H1 (cell line): ENCODE data around the gene CROCC2. TPM values are rescaled to one million over a fixed set of nuclear protein-coding genes. Genes with fewer than 3 reads are reported as not detected.

Source experiments
- CTCF ChIA-PET: fragments of 300-600 bp; sonication (Branson Sonifier 250); formaldehyde crosslinking; loops from one replicate; lab custom pipeline; 2021; ENCODE audit not compliant: partially characterized antibody; lab: Charles Lee
- POLR2A ChIA-PET: fragments of 300-600 bp; sonication (Branson Sonifier 250); formaldehyde crosslinking; loops from one replicate; lab custom pipeline; 2021; ENCODE audit warnings: inconsistent platforms; ENCODE audit not compliant: partially characterized antibody; lab: Charles Lee
- DNase-seq, 2 experiments: peaks; one replicate each; pipeline versions ENCODE4 v3.0.0 to v3.0.0-alpha.2; 2010 to 2022; ENCODE audit warnings: low spot score in 2 of 2, low read depth in 1 of 2, mixed read lengths in 1 of 2
- FAIRE-seq: peaks from 2 replicates; lab custom pipeline; 2011; peaks lifted over from hg19 to GRCh38; lab: Jason Lieb, UNC
- H2AFZ ChIP-seq: 2 replicates; pipeline ENCODE4 v1.8.1; 2012; ENCODE audit warnings: low read length, inconsistent platforms
- H2AK5ac ChIP-seq: 2 replicates; pipeline ENCODE4 v1.6.1; 2013; ENCODE audit warnings: low read depth, low read length
- H2BK120ac ChIP-seq: replicated peaks from 2 replicates; pipeline ENCODE3; 2013; ENCODE audit warnings: low read depth, low read length, inconsistent platforms
- H2BK12ac ChIP-seq: 2 replicates; pipeline ENCODE4 v1.6.1; 2013; ENCODE audit warnings: low read depth, low read length
- H2BK15ac ChIP-seq: 2 replicates; pipeline ENCODE4 v1.6.1; 2013; ENCODE audit warnings: low read length
- H2BK20ac ChIP-seq: 2 replicates; pipeline ENCODE4 v1.6.1; 2013; ENCODE audit warnings: low read length
- H2BK5ac ChIP-seq: 2 replicates; pipeline ENCODE4 v1.6.1; 2013; ENCODE audit warnings: low read depth, low read length
- H3K14ac ChIP-seq: 2 replicates; pipeline ENCODE4 v1.6.1; 2013; ENCODE audit warnings: inconsistent platforms; ENCODE audit not compliant: insufficient read length
- H3K18ac ChIP-seq: 2 replicates; pipeline ENCODE4 v1.6.1; 2013; ENCODE audit warnings: low read length; ENCODE audit errors: extremely low read depth
- H3K23ac ChIP-seq: 2 replicates; pipeline ENCODE4 v1.6.1; 2013; ENCODE audit warnings: inconsistent platforms; ENCODE audit not compliant: insufficient read length
- H3K23me2 ChIP-seq: 2 replicates; pipeline ENCODE4 v1.6.1; 2013; ENCODE audit warnings: low read depth, low read length
- H3K27ac ChIP-seq: 2 replicates; pipeline ENCODE4 v1.6.1; 2011; ENCODE audit warnings: low read depth, low read length, inconsistent platforms
- H3K27me3 ChIP-seq, 4 experiments: replicated peaks in 1 of 4; 1 replicate in 1 of 4; 2 replicates in 3 of 4; pipeline versions ENCODE4 v1.6.1 to v1.8.1; 2011 to 2013; ENCODE audit warnings: low read length in 3 of 4, mild to moderate bottlenecking in 3 of 4, inconsistent platforms in 2 of 4, mixed read lengths in 2 of 4, moderate library complexity in 1 of 4; ENCODE audit not compliant: control insufficient read depth in 3 of 4, insufficient read depth in 3 of 4; ENCODE audit errors: extremely low read depth in 1 of 4
- H3K36me3 ChIP-seq, 4 experiments: 2 replicates each; pipeline versions ENCODE4 v1.6.1 to v1.8.1; 2011 to 2013; ENCODE audit warnings: mild to moderate bottlenecking in 4 of 4, low read length in 3 of 4, moderate library complexity in 2 of 4, control low read depth in 1 of 4, inconsistent platforms in 1 of 4; ENCODE audit not compliant: insufficient read depth in 4 of 4, control insufficient read depth in 2 of 4
- H3K4ac ChIP-seq: replicated peaks from 2 replicates; pipeline ENCODE3; 2013; ENCODE audit warnings: low read length, low read depth, mixed read lengths, inconsistent platforms; ENCODE audit not compliant: insufficient read length
- H3K4me1 ChIP-seq, 4 experiments: replicated peaks in 1 of 4; 1 replicate in 1 of 4; 2 replicates in 3 of 4; pipeline versions ENCODE4 v1.6.1 to v1.8.1; 2011 to 2013; ENCODE audit warnings: low read length in 3 of 4, inconsistent platforms in 2 of 4, mixed read lengths in 1 of 4; ENCODE audit not compliant: insufficient read depth in 4 of 4, control insufficient read depth in 3 of 4
- H3K4me2 ChIP-seq, 2 experiments: 2 replicates each; pipeline versions ENCODE4 v1.6.1 to v1.8.1; 2011 to 2013; ENCODE audit warnings: low read depth in 2 of 2, low read length in 2 of 2, control low read depth in 1 of 2, inconsistent platforms in 1 of 2, mild to moderate bottlenecking in 1 of 2; ENCODE audit not compliant: insufficient read depth in 1 of 2
- H3K4me3 ChIP-seq, 4 experiments: fragments of 200-600, 300-600 bp in 1 of 4; sonication (generic), shearing (Covaris generic), sonication (Bioruptor Twin) in 1 of 4; 2 replicates each; pipeline versions ENCODE4 v1.5.1 to v1.8.1; 2011 to 2016; ENCODE audit warnings: low read length in 4 of 4, low read depth in 3 of 4, control low read depth in 2 of 4, inconsistent platforms in 2 of 4, mild to moderate bottlenecking in 2 of 4, mixed read lengths in 1 of 4, moderate library complexity in 1 of 4; ENCODE audit not compliant: insufficient read depth in 2 of 4; ENCODE audit errors: extremely low read depth in 1 of 4
- H3K56ac ChIP-seq: replicated peaks from 2 replicates; pipeline ENCODE3; 2013; ENCODE audit warnings: low read depth, mild to moderate bottlenecking, mixed read lengths, low read length, inconsistent platforms; ENCODE audit not compliant: insufficient read length
- H3K79me1 ChIP-seq: 2 replicates; pipeline ENCODE4 v1.6.1; 2013; ENCODE audit warnings: low read depth, low read length, control low read depth
- H3K79me2 ChIP-seq, 2 experiments: 2 replicates each; pipeline versions ENCODE4 v1.6.1 to v1.8.1; 2012 to 2013; ENCODE audit warnings: low read length in 2 of 2, mild to moderate bottlenecking in 2 of 2, inconsistent platforms in 1 of 2; ENCODE audit not compliant: insufficient read depth in 2 of 2, control insufficient read depth in 1 of 2
- H3K9ac ChIP-seq, 4 experiments: replicated peaks in 1 of 4; 1 replicate in 1 of 4; 2 replicates in 3 of 4; pipeline versions ENCODE4 v1.6.1 to v1.8.1; 2011 to 2013; ENCODE audit warnings: low read depth in 3 of 4, low read length in 3 of 4, control low read depth in 2 of 4, mild to moderate bottlenecking in 2 of 4, moderate library complexity in 2 of 4, inconsistent platforms in 1 of 4; ENCODE audit errors: extremely low read depth in 1 of 4
- H3K9me3 ChIP-seq, 2 experiments: 2 replicates each; pipeline versions ENCODE4 v1.6.1 to v1.8.1; 2012 to 2013; ENCODE audit warnings: mild to moderate bottlenecking in 2 of 2, moderate library complexity in 2 of 2, control low read depth in 1 of 2, inconsistent platforms in 1 of 2, low read depth in 1 of 2, low read length in 1 of 2, mixed read lengths in 1 of 2; ENCODE audit not compliant: insufficient read depth in 2 of 2
- H4K20me1 ChIP-seq, 2 experiments: replicated peaks in 1 of 2; 2 replicates each; pipeline versions ENCODE3 to v1.8.1; 2011 to 2013; ENCODE audit warnings: inconsistent platforms in 2 of 2, low read length in 2 of 2, mild to moderate bottlenecking in 1 of 2; ENCODE audit not compliant: insufficient read depth in 2 of 2, control insufficient read depth in 1 of 2
- H4K5ac ChIP-seq: 2 replicates; pipeline ENCODE4 v1.6.1; 2013; ENCODE audit warnings: low read length, low read depth, mixed read lengths, inconsistent platforms; ENCODE audit not compliant: insufficient read length
- H4K8ac ChIP-seq: 2 replicates; pipeline ENCODE4 v1.8.0; 2013; ENCODE audit warnings: mild to moderate bottlenecking, moderate library complexity, low read length, inconsistent platforms; ENCODE audit not compliant: insufficient read depth; ENCODE audit errors: extremely low read depth
- H4K91ac ChIP-seq: replicated peaks from 2 replicates; pipeline ENCODE3; 2013; ENCODE audit warnings: low read length, mixed read lengths, inconsistent platforms; ENCODE audit not compliant: insufficient read length
- CEBPB ChIP-seq: IDR thresholded peaks from 2 replicates; pipeline ENCODE4 v1.6.1; 2012; ENCODE audit warnings: low read depth, low read length
- SP4 ChIP-seq: IDR thresholded peaks from 2 replicates; pipeline ENCODE4 v1.6.1; 2012; ENCODE audit warnings: low read length, inconsistent platforms
- WGBS, 2 experiments: shearing (Covaris generic) in 1 of 2; methylation state at CpG; one replicate each; pipeline versions ENCODE4 v1.1.6 to v1.1.7; 2013 to 2015; ENCODE audit warnings: low lambda C conversion rate in 2 of 2, mixed read lengths in 2 of 2, inconsistent platforms in 1 of 2, low coverage in 1 of 2, missing lambda C conversion rate in 1 of 2; ENCODE audit not compliant: insufficient replicate concordance in 2 of 2, insufficient coverage in 1 of 2, insufficient read length in 1 of 2; ENCODE audit errors: extremely low coverage in 1 of 2, missing lambda C conversion rate in 1 of 2; 5-methylcytosine and 5-hydroxymethylcytosine counted together
- polyA plus RNA-seq, 7 experiments: library from polyadenylated mRNA; depleted of rRNA in 3 of 7; stranded (reverse) in 5 of 7; unstranded in 2 of 7; fragments of >200 nt in 5 of 7; fragments of 200-250 nt in 2 of 7; gene quantifications; 1 replicate in 5 of 7; 2 replicates in 1 of 7; 4 replicates in 1 of 7; pipeline versions ENCODE4 v1.2.1 to v1.2.3, GENCODE V29; 2011 to 2013; ENCODE audit warnings: missing spikeins in 2 of 7, mixed read lengths in 2 of 7
- total RNA-seq: library from RNA; stranded (reverse); fragmentation: NEBNext Ultra II Directional; extraction: Animal tissue kit (Norgen Biotek cat#: 25700); gene quantifications from 2 replicates; pipeline ENCODE4 v1.2.1, GENCODE V29; 2021

The CROCC2 gene
- total and polyA plus RNA-seq, 2 of the 8 experiments (the other 6 are each of a cell fraction or from before 2014, with no cell fraction given): not detected

- POLR2A ChIA-PET: no interaction called here
- DNase-seq (no peak), FAIRE-seq (no peak)
- Histone ChIP-seq H3K79me2 (no peaks in the 10 kb centered on the region), H2BK20ac (no peak overlapping the region), H2AFZ (no peak overlapping the region), H4K8ac (peak overlapping the region; percentile 80), H3K4ac (no peak overlapping the region), H4K91ac (peak overlapping the region; percentile 76), H3K23me2 (peaks cover 9% of the 10 kb centered on the region; the same call in 1 of the 2 replicates), H3K56ac (no peak overlapping the region), H3K36me3 (no peaks in the 10 kb centered on the region), H3K23ac (no peak overlapping the region), H3K18ac (peak overlapping the region; percentile 52; the same call in 1 of the 2 replicates), H3K4me3 (peak overlapping the region; percentile 25 to 69 (median 44); a peak in 6 of 8 replicates), H4K5ac (no peak overlapping the region), H2BK12ac (no peak overlapping the region), H3K4me1 (peaks cover 0 to 16% (median 8%) of the 10 kb centered on the region in 4 experiments; a peak in 6 of 7 replicates), H3K14ac (no peak overlapping the region), H2BK5ac (peak overlapping the region; percentile 26; the same call in 1 of the 2 replicates), H2AK5ac (no peak overlapping the region), H3K27me3 (peaks cover 0 to 33% (median 19%) of the 10 kb centered on the region in 4 experiments; a peak in 4 of 7 replicates), H3K79me1 (no peaks in the 10 kb centered on the region), H4K20me1 (no peaks in the 10 kb centered on the region), H3K27ac (no peak overlapping the region), H3K4me2 (peak overlapping the region; percentile 58 to 87), H3K9ac (no peak overlapping the region), H2BK15ac (0 out of 2 replicates have a peak overlapping the region, but pooled peaks have one; percentile 61), H2BK120ac (no peak overlapping the region), H3K9me3 (no peaks in the 10 kb centered on the region)
- CTCF ChIA-PET: interaction anchor here (1.3 kb wide), 1 partner anchor 186 kb away, joined by 3 read pairs; no protein-coding TSS in a partner anchor
- WGBS, 2 experiments: 68% methylated on average over 10 of the region's 18 CpGs; no CpG with 5 or more reads in 1 of the 2 experiments
- no peak for TF ChIP-seq SP4
- TF ChIP-seq CEBPB: no peak
Measured at GRCh38 chr2:241036964-241037421, 130.9 kb downstream of the CROCC2 start.
